ENCODE measurements around the gene IFI44.

IFI44 gene, protein sequence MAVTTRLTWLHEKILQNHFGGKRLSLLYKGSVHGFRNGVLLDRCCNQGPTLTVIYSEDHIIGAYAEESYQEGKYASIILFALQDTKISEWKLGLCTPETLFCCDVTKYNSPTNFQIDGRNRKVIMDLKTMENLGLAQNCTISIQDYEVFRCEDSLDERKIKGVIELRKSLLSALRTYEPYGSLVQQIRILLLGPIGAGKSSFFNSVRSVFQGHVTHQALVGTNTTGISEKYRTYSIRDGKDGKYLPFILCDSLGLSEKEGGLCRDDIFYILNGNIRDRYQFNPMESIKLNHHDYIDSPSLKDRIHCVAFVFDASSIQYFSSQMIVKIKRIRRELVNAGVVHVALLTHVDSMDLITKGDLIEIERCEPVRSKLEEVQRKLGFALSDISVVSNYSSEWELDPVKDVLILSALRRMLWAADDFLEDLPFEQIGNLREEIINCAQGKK

GRCh38 chr1:78649628-78650027 lies at the start of gene IFI44:
Gene IFI44, plus strand, starts transcription at chr1:78649831. Its CDS starts 365 bp downstream, at chr1:78650196.
- peak; percentile 2 for DNase-seq

- no peak for DNase-seq
Observed at GRCh38 chr1:78601068-78601467, 48.6 kb upstream of the IFI44 start.

DNA sequence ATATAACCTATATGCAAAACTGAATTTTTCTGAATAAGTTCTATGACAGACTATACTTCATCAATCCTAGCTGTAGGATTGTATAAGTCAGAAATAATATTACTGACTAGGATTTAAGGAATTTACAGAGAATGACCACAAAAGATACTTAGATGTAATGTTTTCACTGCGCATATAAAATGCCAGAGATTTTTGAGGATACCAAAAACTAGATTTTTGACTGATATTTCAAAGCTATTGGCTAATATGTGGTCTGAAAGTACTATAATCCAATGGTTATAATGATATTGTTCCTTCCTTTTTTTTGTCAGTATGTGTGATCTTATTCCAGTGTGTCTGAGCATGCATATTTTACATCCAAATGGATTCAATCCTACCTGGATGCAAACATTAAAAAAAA lies 46.4 kb upstream of the IFI44 start:
- DNase-seq = no peak

DNA sequence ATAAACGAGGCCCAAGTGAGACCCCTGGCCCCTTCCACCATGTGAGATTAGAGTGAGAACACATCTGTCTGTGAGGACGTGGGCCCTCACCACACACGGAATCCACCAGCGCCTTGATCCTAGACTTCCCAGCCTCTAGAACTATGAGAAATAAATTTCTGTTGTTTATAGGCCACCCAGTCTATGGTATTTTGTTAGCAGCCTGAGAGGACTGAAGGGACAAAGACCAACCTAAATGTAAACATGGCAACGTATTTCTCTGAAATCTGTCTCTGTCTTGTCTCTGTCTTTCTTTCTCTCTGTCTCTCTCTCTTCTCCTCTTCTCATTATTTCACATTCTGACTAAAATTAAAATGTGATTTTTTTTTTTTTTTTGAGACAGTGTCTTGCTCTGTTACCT lies 45.0 kb upstream of the IFI44 start:
- no peak for DNase-seq

- no peak for DNase-seq
Observed at GRCh38 chr1:78606274-78606673, 43.4 kb upstream of the IFI44 start.

- DNase-seq = no peak
Observed at GRCh38 chr1:78607334-78607927, 42.2 kb upstream of the IFI44 start.

- DNase-seq = no peak
Observed at GRCh38 chr1:78607944-78608343, 41.7 kb upstream of the IFI44 start.

DNA sequence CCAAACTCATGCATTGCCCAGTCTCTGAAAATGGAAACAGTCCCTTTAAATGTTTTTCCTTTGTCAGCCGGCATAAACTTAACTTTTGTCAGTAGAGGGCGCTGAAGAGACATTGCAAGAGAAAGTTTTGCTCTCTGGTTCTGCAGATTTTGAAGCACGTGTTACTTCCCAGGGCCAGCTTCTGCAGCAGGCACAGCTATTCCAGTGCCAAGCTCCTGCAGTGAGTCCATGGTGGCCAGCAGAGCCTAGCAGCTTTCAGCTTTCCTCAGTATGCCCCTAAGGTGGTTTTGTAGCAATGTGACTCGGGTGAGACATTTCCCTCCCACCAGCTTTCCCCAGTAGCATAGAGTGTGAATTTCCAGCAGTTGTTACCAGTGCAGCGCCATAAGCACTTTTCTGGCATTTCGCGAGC lies 32.0 kb upstream of the IFI44 start:
- DNase-seq = peak; percentile 27

GRCh38 chr1:78619032-78619431 lies 30.6 kb upstream of the IFI44 start:
- DNase-seq = no peak

DNA sequence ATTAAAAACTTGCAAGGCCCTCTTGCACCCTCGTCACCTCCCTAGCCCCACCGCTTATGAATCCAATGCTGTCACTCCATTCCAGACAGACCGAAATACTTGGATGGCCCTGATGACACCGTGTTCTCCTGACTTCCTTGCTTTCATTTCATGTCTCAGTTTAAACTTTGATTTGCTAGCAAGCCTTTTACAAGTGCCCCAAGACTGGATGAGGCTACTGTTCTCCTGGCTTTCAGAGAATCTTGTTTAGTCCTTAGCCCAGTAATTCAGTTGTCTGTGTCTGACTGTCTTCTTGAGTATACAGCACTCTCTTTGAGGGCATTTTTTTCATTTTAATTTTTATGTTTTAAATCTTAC lies 30.2 kb upstream of the IFI44 start:
- no peak for DNase-seq

DNA sequence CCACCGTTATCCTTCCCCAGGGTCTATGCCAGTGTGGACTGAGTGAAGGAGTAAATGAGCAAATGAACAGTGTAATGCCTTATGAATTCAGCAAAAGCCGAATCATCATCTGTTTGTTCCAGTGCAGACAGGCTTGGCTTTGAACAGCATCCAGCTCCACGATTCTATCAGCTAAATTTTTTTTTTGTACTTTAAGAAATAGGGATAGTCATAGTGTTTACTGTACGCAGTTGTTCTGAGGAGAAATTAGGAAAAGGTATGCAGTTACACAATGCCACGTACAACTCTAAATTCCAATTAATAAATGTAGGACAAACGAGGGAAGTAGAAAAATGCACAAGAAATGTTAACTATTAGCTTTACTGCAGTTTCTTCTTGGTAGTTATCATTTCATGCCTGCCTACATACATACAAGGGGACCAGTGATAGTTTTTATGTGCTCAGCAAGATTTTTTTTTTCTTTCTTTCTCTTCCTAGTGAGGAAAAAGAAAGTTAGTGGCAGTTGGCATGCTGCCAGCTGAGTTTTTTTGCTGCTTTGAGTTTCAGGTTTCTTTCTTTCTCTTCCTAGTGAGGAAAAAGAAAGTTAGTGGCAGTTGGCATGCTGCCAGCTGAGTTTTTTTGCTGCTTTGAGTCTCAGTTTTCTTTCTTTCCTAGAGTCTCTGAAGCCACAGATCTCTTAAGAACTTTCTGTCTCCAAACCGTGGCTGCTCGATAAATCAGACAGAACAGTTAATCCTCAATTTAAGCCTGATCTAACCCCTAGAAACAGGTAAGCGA lies 29.6 kb upstream of the IFI44 start, which contains the start of gene IFI44L:
Gene IFI44L (plus strand): TSS at position 646 of the 777 bp plus-strand sequence. CDS start 7,468 bp downstream, outside the sequence.
- DNase-seq = no peak

DNA sequence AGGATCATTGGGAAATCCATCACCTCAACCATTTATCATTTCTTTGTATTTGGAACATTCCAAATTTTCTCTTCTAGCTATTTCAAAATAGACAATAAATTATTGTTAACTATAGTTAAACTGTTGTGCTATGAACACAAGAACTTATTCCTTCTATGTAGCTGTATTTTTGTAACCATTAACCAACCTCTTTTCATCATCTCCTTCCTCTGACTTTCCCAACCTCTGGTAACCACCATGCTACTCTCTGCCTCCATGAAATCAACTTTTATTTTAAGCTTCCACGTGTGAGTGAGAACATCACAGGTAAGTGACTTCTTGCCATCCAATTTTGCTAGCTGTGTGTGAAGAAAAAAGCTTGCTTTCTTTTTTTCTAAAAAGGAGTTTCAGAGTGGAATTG lies 29.0 kb upstream of the IFI44 start:
- DNase-seq = no peak

GRCh38 chr1:78622548-78622947 lies 27.1 kb upstream of the IFI44 start:
- DNase-seq = no peak

- no peak for DNase-seq
Observed at GRCh38 chr1:78624035-78624434, 25.6 kb upstream of the IFI44 start.

GRCh38 chr1:78627321-78627720 lies 22.3 kb upstream of the IFI44 start:
- no peak for DNase-seq

DNA sequence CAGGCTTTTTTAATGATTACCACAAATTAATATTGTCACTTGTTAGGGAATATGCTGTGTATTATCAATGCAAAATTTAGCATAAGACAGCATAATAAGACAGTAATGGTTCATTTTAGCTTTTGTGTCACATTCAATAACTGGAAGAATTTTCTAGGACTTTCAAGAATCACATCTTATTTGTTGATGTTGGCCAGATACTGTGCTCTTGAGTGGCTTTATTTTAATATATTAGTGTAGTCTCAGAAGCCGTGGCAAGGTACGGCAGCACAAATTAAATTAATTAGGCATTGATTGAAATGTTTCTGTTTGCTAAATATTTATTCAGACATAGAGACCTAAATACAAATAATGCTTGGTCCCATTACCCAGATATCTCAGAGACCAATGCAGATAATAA lies 19.0 kb upstream of the IFI44 start:
- no peak for DNase-seq

- DNase-seq = no peak
Observed at GRCh38 chr1:78633209-78633608, 16.4 kb upstream of the IFI44 start.

GRCh38 chr1:78640462-78640861 lies 9.2 kb upstream of the IFI44 start:
- DNase-seq = no peak

- DNase-seq = no peak
Observed at GRCh38 chr1:78641558-78641957, 8.1 kb upstream of the IFI44 start.

GRCh38 chr1:78645723-78646122 lies 3.9 kb upstream of the IFI44 start:
- DNase-seq = no peak

- DNase-seq = no peak
Observed at GRCh38 chr1:78647238-78647637, 2.4 kb upstream of the IFI44 start.

DNA sequence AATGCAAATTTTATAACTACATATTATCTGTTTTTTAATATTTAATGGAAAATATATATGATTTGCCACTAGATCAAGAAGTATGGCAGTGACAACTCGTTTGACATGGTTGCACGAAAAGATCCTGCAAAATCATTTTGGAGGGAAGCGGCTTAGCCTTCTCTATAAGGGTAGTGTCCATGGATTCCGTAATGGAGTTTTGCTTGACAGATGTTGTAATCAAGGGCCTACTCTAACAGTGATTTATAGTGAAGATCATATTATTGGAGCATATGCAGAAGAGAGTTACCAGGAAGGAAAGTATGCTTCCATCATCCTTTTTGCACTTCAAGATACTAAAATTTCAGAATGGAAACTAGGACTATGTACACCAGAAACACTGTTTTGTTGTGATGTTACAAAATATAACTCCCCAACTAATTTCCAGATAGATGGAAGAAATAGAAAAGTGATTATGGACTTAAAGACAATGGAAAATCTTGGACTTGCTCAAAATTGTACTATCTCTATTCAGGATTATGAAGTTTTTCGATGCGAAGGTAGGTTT lies 556 bp downstream of the IFI44 start:
- no peak for DNase-seq

DNA sequence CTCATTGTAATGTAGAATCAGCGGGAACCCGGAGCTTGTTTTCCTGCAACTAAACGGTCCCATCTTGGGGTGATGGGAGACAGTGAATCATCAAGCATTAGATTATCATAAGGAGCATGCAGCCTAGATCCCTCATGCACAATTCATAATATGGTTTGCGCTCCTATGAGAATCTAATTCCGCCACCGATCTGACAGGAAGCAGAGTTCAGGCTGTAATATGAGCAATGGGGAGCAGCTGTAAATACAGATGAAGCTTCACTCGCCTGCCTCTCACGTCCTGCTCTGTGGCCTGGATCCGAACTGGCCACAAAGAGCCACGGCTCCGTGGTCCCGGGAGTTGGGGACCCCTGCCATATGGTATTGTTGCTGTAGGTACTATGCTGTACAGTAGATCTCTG lies 1.6 kb downstream of the IFI44 start:
- DNase-seq = no peak
